Smooth muscle cell (in vitro differentiated cells): ENCODE data around the gene CSPG4. TPM values are rescaled to one million over a fixed set of nuclear protein-coding genes. Genes with fewer than 3 reads are reported as not detected.

Experiments used
- DNase-seq: peaks from one replicate; lab custom pipeline; 2025; ENCODE audit not compliant: unreplicated experiment; lab: John Stamatoyannopoulos, UW
- H2AFZ ChIP-seq: fragments of 200-600 bp; sonication (generic); 2 replicates; pipeline ENCODE4 v1.6.0; 2016; ENCODE audit warnings: antibody characterized with exemption, low read depth, mild to moderate bottlenecking
- H3F3A ChIP-seq: fragments of 200-600 bp; sonication (generic); 2 replicates; pipeline ENCODE4 v1.6.0; 2017; ENCODE audit warnings: antibody characterized with exemption, low read depth
- H3K27ac ChIP-seq: fragments of 200-600 bp; sonication (generic); 2 replicates; pipeline ENCODE4 v1.5.1; 2016; ENCODE audit warnings: low read depth, mild to moderate bottlenecking
- H3K27me3 ChIP-seq: fragments of 200-600 bp; sonication (generic); 2 replicates; pipeline ENCODE4 v1.6.1; 2016; ENCODE audit warnings: low read depth, mild to moderate bottlenecking
- H3K36me3 ChIP-seq: fragments of 200-600 bp; sonication (generic); 2 replicates; pipeline ENCODE4 v1.5.1; 2016; ENCODE audit warnings: low read depth
- H3K4me1 ChIP-seq: fragments of 200-600 bp; sonication (generic); 2 replicates; pipeline ENCODE4 v1.5.1; 2016; ENCODE audit warnings: low read depth
- H3K4me2 ChIP-seq: fragments of 200-600 bp; sonication (generic); 2 replicates; pipeline ENCODE4 v1.6.0; 2016; ENCODE audit warnings: mild to moderate bottlenecking
- H3K4me3 ChIP-seq: fragments of 200-600 bp; sonication (generic); 2 replicates; pipeline ENCODE4 v1.5.1; 2016; ENCODE audit warnings: mild to moderate bottlenecking
- H3K79me2 ChIP-seq: fragments of 200-600 bp; sonication (generic); 2 replicates; pipeline ENCODE4 v1.6.0; 2016; ENCODE audit warnings: low read depth, mild to moderate bottlenecking
- H3K9ac ChIP-seq: fragments of 200-600 bp; sonication (generic); 2 replicates; pipeline ENCODE4 v1.6.0; 2016; ENCODE audit warnings: low read depth
- H3K9me3 ChIP-seq: fragments of 200-600 bp; sonication (generic); replicated peaks from 2 replicates; pipeline ENCODE4 v1.5.1; 2016; ENCODE audit warnings: low read depth
- H4K20me1 ChIP-seq: fragments of 200-600 bp; sonication (generic); 2 replicates; pipeline ENCODE4 v1.6.0; 2016; ENCODE audit warnings: low read depth
- WGBS: methylation state at CpG from one replicate; pipeline ENCODE4 v1.1.7; 2016; ENCODE audit warnings: low lambda C conversion rate; 5-methylcytosine and 5-hydroxymethylcytosine counted together
- polyA plus RNA-seq: library from polyadenylated mRNA; unstranded; fragments of >200 nt; fragmentation: Nextera tagmentation; extraction: Ambion mirVana; gene quantifications from 2 replicates; pipeline ENCODE4 v1.2.1, GENCODE V29; 2016
- total RNA-seq: library from RNA; depleted of rRNA; stranded (reverse); fragments of >200 nt; gene quantifications from 2 replicates; pipeline ENCODE4 v1.2.3, GENCODE V29; 2014
- TF ChIP-seq, protein P1 (sequence below): fragments of 200-600 bp; sonication (generic); IDR thresholded peaks from 2 replicates; pipeline ENCODE4 v1.5.1; 2017; ENCODE audit warnings: borderline replicate concordance, mild to moderate bottlenecking, antibody characterized with exemption; ENCODE audit not compliant: insufficient read depth, poor library complexity, severe bottlenecking

CSPG4 gene
- total and polyA plus RNA-seq, 2 experiments from 2014 or later: 35.3 to 54.9 TPM

- Histone ChIP-seq H3K4me3 (no peak overlapping the region), H3F3A (peaks cover 12% of the 10 kb centered on the region), H3K27me3 (no peaks in the 10 kb centered on the region), H3K9ac (no peak overlapping the region), H4K20me1 (no peaks in the 10 kb centered on the region), H3K27ac (peak overlapping the region; percentile 52), H3K9me3 (no peaks in the 10 kb centered on the region), H3K79me2 (no peaks in the 10 kb centered on the region), H3K36me3 (no peaks in the 10 kb centered on the region), H3K4me1 (peaks cover 28% of the 10 kb centered on the region), H3K4me2 (no peak overlapping the region), H2AFZ (no peak overlapping the region)
- WGBS: 84% methylated on average over 7 of the region's 7 CpGs
- TF ChIP-seq, protein P1, sequence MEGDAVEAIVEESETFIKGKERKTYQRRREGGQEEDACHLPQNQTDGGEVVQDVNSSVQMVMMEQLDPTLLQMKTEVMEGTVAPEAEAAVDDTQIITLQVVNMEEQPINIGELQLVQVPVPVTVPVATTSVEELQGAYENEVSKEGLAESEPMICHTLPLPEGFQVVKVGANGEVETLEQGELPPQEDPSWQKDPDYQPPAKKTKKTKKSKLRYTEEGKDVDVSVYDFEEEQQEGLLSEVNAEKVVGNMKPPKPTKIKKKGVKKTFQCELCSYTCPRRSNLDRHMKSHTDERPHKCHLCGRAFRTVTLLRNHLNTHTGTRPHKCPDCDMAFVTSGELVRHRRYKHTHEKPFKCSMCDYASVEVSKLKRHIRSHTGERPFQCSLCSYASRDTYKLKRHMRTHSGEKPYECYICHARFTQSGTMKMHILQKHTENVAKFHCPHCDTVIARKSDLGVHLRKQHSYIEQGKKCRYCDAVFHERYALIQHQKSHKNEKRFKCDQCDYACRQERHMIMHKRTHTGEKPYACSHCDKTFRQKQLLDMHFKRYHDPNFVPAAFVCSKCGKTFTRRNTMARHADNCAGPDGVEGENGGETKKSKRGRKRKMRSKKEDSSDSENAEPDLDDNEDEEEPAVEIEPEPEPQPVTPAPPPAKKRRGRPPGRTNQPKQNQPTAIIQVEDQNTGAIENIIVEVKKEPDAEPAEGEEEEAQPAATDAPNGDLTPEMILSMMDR: no peak
- no peak for DNase-seq
Measured at GRCh38 chr15:75695634-75696310, 16.9 kb downstream of the CSPG4 start.

GRCh38 chr15:75695220-75695619 is 17.4 kb downstream of the CSPG4 start:
- H3K79me2 ChIP-seq: no peaks in the 10 kb centered on the region
- H3K27ac ChIP-seq: peak overlapping the region; percentile 52
- H3K36me3 ChIP-seq: no peaks in the 10 kb centered on the region
- peaks cover 12% of the 10 kb centered on the region for H3F3A ChIP-seq
- 63% methylated on average over 6 of the region's 6 CpGs for WGBS
- TF ChIP-seq, protein P1: no peak
- H3K4me2 ChIP-seq: peak overlapping the region; percentile 66
- no peaks in the 10 kb centered on the region for H3K27me3 ChIP-seq
- H2AFZ ChIP-seq: no peak overlapping the region
- no peaks in the 10 kb centered on the region for H4K20me1 ChIP-seq
- no peak for DNase-seq
- H3K4me3 ChIP-seq: no peak overlapping the region
- no peaks in the 10 kb centered on the region for H3K9me3 ChIP-seq
- peaks cover 28% of the 10 kb centered on the region for H3K4me1 ChIP-seq
- no peak overlapping the region for H3K9ac ChIP-seq

DNA sequence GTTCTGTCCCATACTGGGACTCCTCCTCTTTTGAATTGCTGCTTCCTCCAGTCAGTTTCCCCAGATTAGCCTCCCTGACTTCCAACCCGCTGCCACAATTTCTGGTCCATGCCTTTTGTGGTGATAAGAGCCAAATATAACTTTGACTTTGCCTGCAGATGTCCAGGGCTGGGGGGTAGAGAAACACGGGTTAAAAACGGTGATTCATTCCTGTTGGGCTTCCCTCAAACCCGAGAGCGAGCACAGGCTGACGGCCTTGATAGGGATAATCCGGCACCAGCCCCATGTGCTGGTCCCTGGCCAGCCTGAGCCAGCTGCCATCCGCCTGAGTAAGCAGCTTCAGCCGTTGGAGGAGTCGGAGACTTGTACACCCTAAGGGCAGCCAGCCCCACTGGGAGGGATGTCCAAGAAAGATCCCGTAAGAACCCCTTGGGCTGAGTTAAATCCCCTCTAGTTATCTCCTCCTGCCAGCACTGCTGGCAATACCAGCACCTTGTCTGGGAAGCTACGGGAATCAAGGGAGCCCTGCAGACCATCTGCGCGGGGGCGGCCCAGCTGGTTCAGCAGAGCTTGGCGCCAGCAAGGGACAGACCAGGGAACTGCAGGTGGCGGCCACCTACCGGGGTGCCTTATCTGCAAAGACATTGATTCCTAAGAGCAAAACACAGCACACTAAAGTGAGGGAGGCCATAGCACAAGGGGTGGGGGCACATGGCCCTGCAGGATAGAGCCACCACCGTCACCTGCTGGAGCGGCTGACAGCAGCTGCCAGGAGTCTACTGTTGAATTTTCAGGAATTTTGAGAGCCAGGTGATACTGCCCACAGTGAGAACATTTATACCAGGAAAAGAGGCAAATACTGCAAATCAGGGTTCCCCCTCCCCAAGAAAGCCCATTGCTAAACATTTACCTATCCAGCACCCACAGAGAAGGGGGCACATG is 18.1 kb downstream of the CSPG4 start:
- Histone ChIP-seq H3K4me1 (peaks cover 28% of the 10 kb centered on the region), H4K20me1 (no peaks in the 10 kb centered on the region), H3K4me3 (no peak overlapping the region), H3K9ac (no peak overlapping the region), H3K27ac (peak overlapping the region; percentile 91), H3K9me3 (no peaks in the 10 kb centered on the region), H3K27me3 (no peaks in the 10 kb centered on the region), H2AFZ (no peak overlapping the region), H3F3A (peaks cover 12% of the 10 kb centered on the region), H3K36me3 (no peaks in the 10 kb centered on the region), H3K79me2 (no peaks in the 10 kb centered on the region), H3K4me2 (peak overlapping the region; percentile 66)
- TF ChIP-seq, protein P1: peak; percentile 35
- peak; percentile 69 for DNase-seq
- 15% methylated on average over 20 of the region's 20 CpGs for WGBS
